ENCODE results near the gene EGFR.

The EGFR gene

GRCh38 chr7:55177589-55178261 is 158.9 kb downstream of the EGFR start:
- DNase-seq = no peak

DNA sequence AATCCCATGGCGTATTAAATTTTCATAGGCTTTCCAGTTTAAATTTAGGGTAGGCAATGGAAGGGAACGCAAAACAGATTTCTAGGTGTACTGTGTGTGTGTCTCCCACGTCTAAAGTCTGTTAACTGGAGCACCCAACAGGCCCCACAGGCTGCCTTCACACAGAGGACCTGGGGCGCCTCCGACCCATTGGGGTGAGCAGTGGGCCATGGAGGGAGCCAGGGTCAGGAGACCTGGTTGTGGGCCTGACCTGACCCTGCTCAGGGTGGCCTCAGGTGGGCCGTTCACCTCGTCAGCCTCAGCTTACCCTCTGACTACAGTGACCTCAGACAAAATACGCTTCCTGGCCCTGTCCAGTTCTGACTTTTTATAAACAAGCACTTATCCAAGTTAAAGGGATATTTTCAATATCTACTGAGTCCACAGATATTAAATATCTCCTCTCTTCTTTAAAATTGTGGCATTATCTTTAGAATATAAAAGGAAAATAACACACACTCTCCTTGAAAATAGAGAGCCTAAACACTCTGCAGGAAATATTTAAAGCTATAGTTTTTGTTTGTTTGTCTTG is 159.6 kb downstream of the EGFR start:
- no peak for DNase-seq

DNA sequence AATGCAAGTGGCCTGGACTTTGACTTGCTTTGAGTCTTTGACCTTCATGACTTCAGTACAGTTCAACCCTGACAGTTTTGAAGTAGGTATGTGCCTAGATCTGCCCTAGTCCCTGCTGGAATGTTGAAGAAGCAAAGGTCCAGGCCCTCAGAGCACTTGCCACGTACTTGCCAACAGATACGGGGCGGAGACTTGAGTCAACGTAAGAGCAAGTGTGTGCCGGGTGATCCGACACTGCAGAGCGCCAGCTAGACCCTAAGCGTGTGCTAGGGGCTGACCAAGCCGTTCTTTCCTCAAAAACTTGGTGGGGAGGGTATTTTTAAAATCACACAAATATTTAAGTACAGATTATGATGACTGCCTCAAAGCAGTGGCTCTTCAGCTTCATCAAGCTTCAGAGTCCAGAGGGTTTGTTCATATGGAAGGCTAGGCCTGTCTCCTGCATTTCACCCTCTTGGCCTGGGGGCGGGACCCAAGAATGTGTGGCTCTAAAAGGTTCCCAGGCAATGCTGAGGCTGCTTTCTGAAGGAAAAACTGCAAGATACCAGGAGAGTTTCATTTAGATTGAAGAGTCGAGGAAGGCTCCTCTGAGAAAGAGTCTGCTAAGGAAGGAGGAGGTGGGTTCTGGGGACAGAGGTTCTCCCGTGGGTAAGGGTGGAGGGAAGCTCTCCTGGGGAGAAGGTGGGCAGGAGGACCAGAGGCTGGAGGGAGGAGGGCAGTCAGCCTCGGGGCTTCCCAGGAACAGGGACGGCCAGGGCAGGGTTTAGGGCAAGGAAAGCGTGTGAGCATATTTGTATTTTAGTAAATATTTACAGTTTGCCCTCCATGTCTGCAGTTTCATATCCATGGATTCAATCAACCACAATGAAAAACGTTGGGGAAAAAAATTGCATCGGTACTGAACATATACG is 160.3 kb downstream of the EGFR start:
- no peak for DNase-seq

- DNase-seq = no peak
Measured at GRCh38 chr7:55179931-55180682, 161.3 kb downstream of the EGFR start.

DNA sequence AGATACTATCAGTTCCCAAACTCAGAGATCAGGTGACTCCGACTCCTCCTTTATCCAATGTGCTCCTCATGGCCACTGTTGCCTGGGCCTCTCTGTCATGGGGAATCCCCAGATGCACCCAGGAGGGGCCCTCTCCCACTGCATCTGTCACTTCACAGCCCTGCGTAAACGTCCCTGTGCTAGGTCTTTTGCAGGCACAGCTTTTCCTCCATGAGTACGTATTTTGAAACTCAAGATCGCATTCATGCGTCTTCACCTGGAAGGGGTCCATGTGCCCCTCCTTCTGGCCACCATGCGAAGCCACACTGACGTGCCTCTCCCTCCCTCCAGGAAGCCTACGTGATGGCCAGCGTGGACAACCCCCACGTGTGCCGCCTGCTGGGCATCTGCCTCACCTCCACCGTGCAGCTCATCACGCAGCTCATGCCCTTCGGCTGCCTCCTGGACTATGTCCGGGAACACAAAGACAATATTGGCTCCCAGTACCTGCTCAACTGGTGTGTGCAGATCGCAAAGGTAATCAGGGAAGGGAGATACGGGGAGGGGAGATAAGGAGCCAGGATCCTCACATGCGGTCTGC is 162.2 kb downstream of the EGFR start:
- DNase-seq = no peak

DNA sequence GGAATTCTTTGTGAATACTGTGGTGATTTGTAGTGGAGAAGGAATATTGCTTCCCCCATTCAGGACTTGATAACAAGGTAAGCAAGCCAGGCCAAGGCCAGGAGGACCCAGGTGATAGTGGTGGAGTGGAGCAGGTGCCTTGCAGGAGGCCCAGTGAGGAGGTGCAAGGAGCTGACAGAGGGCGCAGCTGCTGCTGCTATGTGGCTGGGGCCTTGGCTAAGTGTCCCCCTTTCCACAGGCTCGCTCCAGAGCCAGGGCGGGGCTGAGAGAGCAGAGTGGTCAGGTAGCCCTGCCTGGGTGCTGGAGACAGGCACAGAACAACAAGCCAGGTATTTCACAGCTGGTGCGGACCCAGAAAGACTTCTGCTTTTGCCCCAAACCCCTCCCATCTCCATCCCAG is 162.9 kb downstream of the EGFR start:
- DNase-seq = no peak

DNA sequence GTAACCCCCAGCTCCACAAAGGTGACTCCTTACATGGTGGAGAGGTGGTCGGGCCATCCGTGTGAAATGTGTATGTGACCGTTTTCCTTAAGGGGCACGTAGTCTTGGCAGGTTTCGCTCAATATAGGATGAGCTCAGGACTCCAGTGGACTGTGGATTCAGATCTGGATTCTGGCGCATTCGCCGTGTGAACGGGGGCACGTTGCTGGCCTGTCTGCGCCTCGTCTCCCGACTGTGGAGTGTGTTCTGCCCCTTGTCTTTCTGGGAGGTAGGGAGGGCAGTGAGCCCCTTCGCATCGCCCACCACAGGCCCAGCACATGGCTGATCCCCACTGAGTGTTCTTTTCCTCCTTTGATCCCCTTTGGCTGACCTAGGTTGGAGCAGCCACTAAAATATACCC is 165.1 kb downstream of the EGFR start:
- DNase-seq = no peak

DNA sequence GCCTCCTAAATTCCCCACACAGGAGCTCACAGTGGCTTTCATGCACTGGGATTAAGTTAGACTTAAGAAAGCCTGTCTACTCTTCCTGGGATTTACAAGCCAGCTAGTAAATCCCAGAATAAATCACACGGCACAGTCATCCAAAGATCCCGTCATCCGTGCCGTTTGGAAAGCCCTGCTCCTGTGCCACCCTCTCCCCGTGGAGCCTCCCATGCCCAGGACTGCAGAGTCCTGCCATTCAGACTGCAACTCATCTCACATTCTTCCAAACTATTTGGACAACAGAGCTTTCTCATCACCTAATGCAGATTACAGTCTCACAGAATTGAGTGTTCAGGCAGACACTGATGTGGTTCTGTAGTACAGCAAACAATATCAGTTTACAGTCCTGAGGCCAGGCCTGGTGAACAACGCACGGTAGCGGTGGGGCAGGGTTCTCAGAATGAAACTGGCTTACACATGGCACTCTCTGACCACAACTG is 166.5 kb downstream of the EGFR start:
- no peak for DNase-seq

DNA sequence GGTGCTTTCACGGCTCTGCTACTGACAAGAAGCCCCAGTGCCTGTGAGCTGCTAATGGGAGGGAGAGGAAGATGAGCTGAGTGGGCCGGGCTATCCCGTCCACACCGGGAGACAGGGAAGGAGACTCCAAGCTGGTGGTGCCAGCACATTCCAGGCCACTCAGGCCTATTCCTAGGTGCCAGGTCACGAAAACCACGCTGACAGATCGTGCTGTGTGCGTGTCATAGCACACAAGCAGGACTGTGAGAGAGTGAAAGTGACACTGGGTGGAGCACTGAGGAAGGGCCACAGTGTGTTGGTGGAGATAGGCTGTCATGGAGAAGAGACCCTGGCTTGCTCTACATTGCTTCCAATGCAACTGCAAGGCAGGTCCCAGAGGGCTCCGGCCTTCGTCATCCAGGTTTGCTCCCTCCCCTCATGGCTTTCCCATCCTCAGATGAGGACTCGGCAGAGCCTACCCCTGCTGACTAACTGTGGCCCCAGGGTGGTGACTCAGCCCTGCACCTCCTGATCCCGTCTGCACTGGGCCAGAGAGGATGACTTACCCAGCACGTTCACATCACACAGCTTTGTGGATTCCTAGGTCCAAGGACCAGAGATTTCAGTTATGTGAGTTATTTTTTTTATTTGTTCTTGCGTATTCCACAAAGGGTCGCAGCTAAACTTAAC is 167.3 kb downstream of the EGFR start:
- no peak for DNase-seq

GRCh38 chr7:55187701-55188491 is 169.1 kb downstream of the EGFR start:
- DNase-seq = no peak

DNA sequence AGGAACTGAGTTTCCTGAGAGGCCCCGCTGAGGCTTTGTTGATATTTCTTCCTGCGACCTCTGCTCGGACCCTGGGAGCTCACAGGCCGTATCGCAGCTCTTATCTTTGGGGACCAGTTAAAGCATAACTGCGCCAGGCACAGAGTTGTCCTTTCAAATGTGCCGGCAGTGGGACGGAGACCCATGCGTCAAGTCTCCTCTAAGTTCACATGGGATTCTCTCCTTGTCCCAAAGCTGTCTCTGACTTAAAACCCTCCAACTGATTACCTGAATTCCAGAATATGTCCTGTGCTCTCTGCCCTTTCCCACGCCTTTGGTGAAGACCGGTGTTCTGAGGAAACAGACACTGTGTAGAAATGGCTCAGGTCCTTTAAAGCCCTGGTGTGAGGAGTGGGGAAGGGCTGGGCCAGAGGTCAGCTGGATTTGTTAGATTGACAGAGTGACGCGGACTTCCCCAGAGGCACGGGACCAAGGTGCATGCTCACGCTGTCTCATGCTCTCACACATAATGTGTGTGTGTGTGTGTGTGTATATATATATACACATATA is 169.8 kb downstream of the EGFR start:
- no peak for DNase-seq

GRCh38 chr7:55189146-55189766 is 170.4 kb downstream of the EGFR start:
- DNase-seq = no peak

DNA sequence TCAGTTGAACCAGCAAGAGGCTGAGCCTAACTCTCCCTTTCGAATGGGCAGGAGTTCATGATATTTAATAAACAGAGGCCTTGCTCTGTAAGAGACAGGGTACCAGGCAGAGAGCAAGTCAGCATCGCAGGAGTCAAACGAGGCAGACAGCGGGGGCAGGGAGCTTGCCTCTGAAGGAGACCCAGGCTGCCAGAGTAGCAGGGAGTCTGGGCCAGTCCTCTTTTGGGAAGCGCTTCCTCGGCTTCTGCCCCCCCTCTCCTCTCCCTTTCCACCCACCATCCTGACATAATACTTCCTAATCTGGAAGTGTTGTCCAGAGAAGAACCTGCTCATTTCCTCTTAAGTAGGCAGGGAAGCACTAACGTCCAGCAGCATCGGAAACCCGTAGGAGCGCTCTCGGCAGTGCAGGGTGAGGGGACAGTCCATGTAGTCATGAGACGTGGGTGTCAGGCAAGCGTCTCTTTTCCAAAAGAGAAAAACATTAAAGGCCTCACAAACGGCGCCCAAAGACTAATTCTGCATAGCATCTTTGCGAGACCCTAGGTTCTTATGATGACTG is 171.1 kb downstream of the EGFR start:
- DNase-seq = no peak

DNA sequence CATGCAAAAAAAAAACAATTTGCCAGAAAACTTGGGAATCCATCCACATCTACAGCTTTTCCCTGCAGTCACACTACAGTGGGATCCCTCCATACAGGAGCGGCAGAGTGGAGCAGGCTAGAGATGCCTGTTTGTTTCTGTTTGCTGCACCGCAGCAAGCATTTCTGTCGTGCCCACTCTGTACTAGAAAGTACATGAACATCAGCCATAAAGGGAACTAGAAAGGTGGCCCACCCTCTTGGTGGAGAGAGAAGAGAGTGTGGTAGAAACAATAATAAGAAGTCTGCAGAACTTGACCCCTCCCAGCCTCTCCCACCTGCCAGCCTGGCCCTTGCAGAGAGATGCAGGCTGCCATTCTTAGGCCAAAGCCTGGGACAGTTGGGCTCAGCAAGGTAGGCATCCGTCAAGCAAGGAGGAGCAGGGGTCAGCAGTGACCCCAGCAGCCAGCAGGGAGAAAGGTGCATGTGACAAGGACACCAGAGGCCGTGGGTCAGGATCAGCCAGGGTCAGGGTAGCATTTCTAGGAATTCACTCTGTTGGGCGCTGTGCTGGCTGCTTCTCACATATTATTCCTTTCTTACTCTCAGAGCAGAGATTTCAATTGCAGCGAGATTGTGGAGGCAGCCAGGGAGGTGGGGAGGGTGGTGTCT is 171.8 kb downstream of the EGFR start:
- DNase-seq = no peak

DNA sequence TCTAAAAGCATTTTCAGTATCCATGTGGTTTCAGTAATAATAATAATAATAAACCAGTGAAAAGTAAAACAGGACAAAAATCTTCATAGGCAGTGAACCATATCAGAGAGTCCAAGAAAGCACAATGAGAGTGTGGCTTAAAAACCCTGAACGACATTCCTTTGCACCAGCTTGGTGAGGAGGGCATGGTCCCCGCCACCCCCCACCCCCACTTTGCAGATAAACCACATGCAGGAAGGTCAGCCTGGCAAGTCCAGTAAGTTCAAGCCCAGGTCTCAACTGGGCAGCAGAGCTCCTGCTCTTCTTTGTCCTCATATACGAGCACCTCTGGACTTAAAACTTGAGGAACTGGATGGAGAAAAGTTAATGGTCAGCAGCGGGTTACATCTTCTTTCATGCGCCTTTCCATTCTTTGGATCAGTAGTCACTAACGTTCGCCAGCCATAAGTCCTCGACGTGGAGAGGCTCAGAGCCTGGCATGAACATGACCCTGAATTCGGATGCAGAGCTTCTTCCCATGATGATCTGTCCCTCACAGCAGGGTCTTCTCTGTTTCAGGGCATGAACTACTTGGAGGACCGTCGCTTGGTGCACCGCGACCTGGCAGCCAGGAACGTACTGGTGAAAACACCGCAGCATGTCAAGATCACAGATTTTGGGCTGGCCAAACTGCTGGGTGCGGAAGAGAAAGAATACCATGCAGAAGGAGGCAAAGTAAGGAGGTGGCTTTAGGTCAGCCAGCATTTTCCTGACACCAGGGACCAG is 172.5 kb downstream of the EGFR start:
- no peak for DNase-seq

DNA sequence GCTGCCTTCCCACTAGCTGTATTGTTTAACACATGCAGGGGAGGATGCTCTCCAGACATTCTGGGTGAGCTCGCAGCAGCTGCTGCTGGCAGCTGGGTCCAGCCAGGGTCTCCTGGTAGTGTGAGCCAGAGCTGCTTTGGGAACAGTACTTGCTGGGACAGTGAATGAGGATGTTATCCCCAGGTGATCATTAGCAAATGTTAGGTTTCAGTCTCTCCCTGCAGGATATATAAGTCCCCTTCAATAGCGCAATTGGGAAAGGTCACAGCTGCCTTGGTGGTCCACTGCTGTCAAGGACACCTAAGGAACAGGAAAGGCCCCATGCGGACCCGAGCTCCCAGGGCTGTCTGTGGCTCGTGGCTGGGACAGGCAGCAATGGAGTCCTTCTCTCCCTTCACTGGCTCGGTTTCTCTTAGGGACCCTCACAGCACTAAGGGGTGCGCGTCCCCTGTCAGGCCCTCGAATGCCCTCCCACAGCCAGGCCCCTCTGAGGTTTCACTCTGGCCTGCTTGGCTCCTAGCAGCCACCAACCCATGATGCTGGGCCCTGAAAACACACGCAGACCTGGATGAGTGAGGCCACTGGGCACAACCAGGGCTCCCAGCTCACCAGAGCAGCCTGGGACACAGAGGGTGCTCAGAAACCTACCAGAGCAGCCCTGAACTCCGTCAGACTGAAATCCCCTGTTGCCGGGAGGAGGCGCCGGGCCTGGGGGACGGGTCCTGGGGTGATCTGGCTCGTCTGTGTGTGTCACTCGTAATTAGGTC is 173.3 kb downstream of the EGFR start:
- no peak for DNase-seq

DNA sequence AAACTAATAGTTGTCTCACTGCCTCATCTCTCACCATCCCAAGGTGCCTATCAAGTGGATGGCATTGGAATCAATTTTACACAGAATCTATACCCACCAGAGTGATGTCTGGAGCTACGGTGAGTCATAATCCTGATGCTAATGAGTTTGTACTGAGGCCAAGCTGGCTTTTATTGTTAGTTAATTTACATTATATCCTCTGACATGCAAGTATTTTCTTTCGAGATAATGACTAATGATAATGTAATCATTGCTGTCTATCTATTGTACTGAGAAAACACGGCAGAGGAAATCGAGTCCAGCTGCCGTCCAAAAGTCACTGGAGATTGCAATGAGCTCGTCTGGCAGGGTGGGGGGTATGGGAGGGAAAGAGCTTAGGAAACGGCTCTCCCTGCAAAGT is 173.9 kb downstream of the EGFR start:
- DNase-seq = no peak

DNA sequence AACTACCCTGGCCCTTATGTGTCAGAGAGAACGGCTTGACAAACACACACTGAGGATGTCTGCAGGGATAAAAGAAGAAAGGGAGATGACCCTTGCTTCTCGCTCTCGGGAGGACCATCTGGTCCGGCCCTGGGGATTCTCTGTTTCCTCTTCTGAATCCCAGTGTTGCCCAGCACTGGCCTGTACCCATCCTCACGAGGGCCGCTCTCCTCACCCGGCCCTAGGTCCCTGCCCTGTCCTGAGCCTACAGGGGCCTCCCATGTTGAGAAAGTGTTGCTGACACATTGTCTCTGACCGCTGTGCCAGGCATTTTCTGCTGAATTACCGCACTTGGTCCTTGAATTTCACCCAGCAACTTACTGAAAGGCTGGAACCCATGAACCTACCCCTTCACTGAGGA is 174.4 kb downstream of the EGFR start:
- no peak for DNase-seq

Data from DMS79 treated with DMSO at 0.1 percent for 48 hours (cell line).